Measurements from ENCODE around the gene SAMD5.
A peak's percentile ranks its signal among the peaks of the same experiment; 100 is the strongest.

The SAMD5 gene

GRCh38 chr6:147510929-147511590, 2.6 kb downstream of the SAMD5 start:
- Histone ChIP-seq H3K27me3 (no peaks in the 10 kb centered on the region), H3K4me1 (peaks cover 0 to 55% (median 18%) of the 10 kb centered on the region in 4 donors), H3K27ac (peak overlapping the region in 1 of 2 donors; percentile 62), H3K36me3 (no peaks in the 10 kb centered on the region), H3K4me3 (no peak overlapping the region), H3K9me3 (no peaks in the 10 kb centered on the region)
- no peak for DNase-seq
- intact Hi-C loops (cut with DNase I; ENCODE audit: low total_unique reads): no loop called here
- no peak for TF ChIP-seq CTCF (IDR thresholded peaks at IDR 0.05)

GRCh38 chr6:147514831-147515230, 6.3 kb downstream of the SAMD5 start:
- intact Hi-C loops (cut with DNase I; ENCODE audit: low total_unique reads): no loop called here
- Histone ChIP-seq H3K4me3 (no peak overlapping the region), H3K4me1 (peaks cover 0 to 32% (median 1%) of the 10 kb centered on the region in 4 donors), H3K27me3 (no peaks in the 10 kb centered on the region), H3K9me3 (no peaks in the 10 kb centered on the region), H3K36me3 (no peaks in the 10 kb centered on the region), H3K27ac (no peak overlapping the region)
- DNase-seq: no peak
- TF ChIP-seq CTCF (IDR thresholded peaks at IDR 0.05): no peak

GRCh38 chr6:147515327-147515726, 6.8 kb downstream of the SAMD5 start:
- no peak for TF ChIP-seq CTCF (IDR thresholded peaks at IDR 0.05)
- H3K27ac ChIP-seq: no peak overlapping the region
- no peaks in the 10 kb centered on the region for H3K36me3 ChIP-seq
- H3K4me1 ChIP-seq: peaks cover 0 to 27% (median 1%) of the 10 kb centered on the region in 4 donors
- no peak for DNase-seq
- intact Hi-C loops (cut with DNase I; ENCODE audit: low total_unique reads): no loop called here
- H3K4me3 ChIP-seq: no peak overlapping the region
- no peaks in the 10 kb centered on the region for H3K27me3 ChIP-seq
- no peaks in the 10 kb centered on the region for H3K9me3 ChIP-seq

GRCh38 chr6:147522597-147522996, 14.1 kb downstream of the SAMD5 start:
- Histone ChIP-seq H3K4me3 (no peak overlapping the region), H3K36me3 (no peaks in the 10 kb centered on the region), H3K9me3 (no peaks in the 10 kb centered on the region), H3K27ac (no peak overlapping the region), H3K27me3 (no peaks in the 10 kb centered on the region), H3K4me1 (no peaks in the 10 kb centered on the region)
- TF ChIP-seq CTCF (IDR thresholded peaks at IDR 0.05): no peak
- intact Hi-C loops (cut with DNase I; ENCODE audit: low total_unique reads): no loop called here
- no peak for DNase-seq

- intact Hi-C loops (cut with DNase I; ENCODE audit: low total_unique reads): no loop called here
- Histone ChIP-seq H3K4me3 (no peak overlapping the region), H3K9me3 (no peaks in the 10 kb centered on the region), H3K4me1 (peaks cover 0 to 6% (median 0%) of the 10 kb centered on the region in 4 donors), H3K27ac (no peak overlapping the region), H3K36me3 (no peaks in the 10 kb centered on the region), H3K27me3 (no peaks in the 10 kb centered on the region)
- no peak for TF ChIP-seq CTCF (IDR thresholded peaks at IDR 0.05)
- no peak for DNase-seq
These were observed 17.2 kb downstream of the SAMD5 start for GRCh38 chr6:147525519-147526209.

Data from tibial artery (tissue), 4 donors.